Activated CD4-positive, alpha-beta T cell treated with anti-CD3 and anti-CD28 coated beads for 36 hours (primary cell): ENCODE measurements around the gene FGF6. TPM values are rescaled to one million over a fixed set of nuclear protein-coding genes. Genes with fewer than 3 reads are reported as not detected.

ENCODE experiments used
- ATAC-seq: fragments of 200-7000 bp; cut with Tn5 transposase; one replicate; pipeline ENCODE4 v1.10.0; 2021; ENCODE audit warnings: mild to moderate bottlenecking, moderate library complexity
- CTCF ChIA-PET: fragments of 350-600 bp; sonication (Branson Sonifier 250); formaldehyde crosslinking; loops from one replicate; lab custom pipeline; 2021; ENCODE audit warnings: antibody characterized with exemption; lab: Charles Lee
- POLR2A ChIA-PET: fragments of 350-600 bp; sonication (Branson Sonifier 250); formaldehyde crosslinking; loops from one replicate; lab custom pipeline; 2021; ENCODE audit warnings: antibody characterized with exemption, inconsistent platforms; lab: Charles Lee
- DNase-seq: peaks from one replicate; pipeline ENCODE4 v3.0.0-alpha.2; 2020
- H3K27ac Mint-ChIP-seq: one replicate; pipeline ENCODE4 v1.8.0; 2021; ENCODE audit warnings: mixed read lengths
- H3K27me3 Mint-ChIP-seq: one replicate; pipeline ENCODE4 v1.8.0; 2021; ENCODE audit warnings: mixed read lengths
- H3K36me3 Mint-ChIP-seq: one replicate; pipeline ENCODE4 v1.8.0; 2021; ENCODE audit warnings: low read depth, mixed read lengths
- H3K4me1 Mint-ChIP-seq: one replicate; pipeline ENCODE4 v1.8.0; 2021; ENCODE audit warnings: mixed read lengths
- H3K4me3 Mint-ChIP-seq: one replicate; pipeline ENCODE4 v1.8.0; 2021; ENCODE audit warnings: mild to moderate bottlenecking, moderate library complexity, mixed read lengths
- H3K9me3 Mint-ChIP-seq: one replicate; pipeline ENCODE4 v1.8.0; 2021; ENCODE audit warnings: low read depth, mixed read lengths
- intact Hi-C, 2 experiments: fragments of 100-400 bp; cut with DNase I in 1 of 2; cut with micrococcal nuclease in 1 of 2; formaldehyde crosslinking; loops; one replicate each; pipeline versions ENCODE4 v1.14.2 to v1.15.1; 2022 to 2024; cut with DNase I, micrococcal nuclease
- total RNA-seq, 2 experiments: library from RNA; stranded (reverse); gene quantifications; one replicate each; pipeline ENCODE4 v1.2.3, GENCODE V29; 2021

Gene FGF6
- total RNA-seq, 2 experiments from 2014 or later, result not detected

DNA sequence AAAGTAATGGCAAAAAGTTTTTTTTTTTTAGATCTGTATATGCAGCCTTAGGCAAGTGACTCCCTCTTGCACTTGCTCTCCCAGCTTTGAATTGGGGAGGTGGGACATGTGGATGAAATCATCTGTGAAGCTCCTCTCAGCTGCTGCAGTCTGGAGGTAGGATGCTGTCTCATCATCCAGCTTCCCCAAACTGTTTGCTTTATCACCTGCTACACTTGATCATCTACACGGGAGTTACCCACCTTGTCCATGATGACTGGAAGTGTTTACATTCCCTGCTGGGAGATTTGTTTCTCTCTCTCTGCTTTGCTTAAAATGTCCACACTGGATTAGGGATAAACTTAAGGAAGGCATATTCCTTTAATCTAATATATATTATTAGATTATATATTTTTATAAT lies 57.6 kb downstream of the FGF6 start:
- ATAC-seq (no peak), DNase-seq (no peak)
- Mint-ChIP-seq H3K4me1 (no peaks in the 10 kb centered on the region), H3K9me3 (no peaks in the 10 kb centered on the region), H3K27me3 (peaks cover 7% of the 10 kb centered on the region), H3K27ac (no peak overlapping the region), H3K36me3 (no peaks in the 10 kb centered on the region), H3K4me3 (no peak overlapping the region)
- intact Hi-C loops, result no loop called here
- ChIA-PET CTCF (interaction anchor here (0.6 to 1.4 kb wide), 3 partner anchors 8 to 370 kb away, joined by 4 read pairs; no protein-coding TSS in a partner anchor), POLR2A (no interaction called here)

DNA sequence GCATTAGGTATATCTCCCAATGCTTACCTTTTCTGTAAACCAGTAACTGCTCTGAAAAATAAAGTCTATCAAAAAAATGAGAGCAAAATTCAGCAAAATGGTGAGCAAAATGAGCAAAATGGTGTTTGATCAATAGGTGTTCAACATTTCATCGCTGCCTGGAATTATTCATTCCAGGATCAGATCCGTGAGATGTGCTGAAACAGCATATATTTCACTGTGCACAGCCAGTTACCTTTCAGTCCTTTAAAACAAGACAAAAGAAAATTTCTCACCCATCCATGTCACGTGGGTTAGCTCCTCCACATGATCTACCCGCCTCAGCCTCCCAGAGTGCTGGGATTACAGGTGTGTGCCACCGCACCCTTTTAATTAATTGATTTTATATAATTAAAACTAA lies 58.0 kb downstream of the FGF6 start:
- Mint-ChIP-seq H3K4me3 (no peak overlapping the region), H3K9me3 (no peaks in the 10 kb centered on the region), H3K27ac (no peak overlapping the region), H3K27me3 (peaks cover 4% of the 10 kb centered on the region), H3K4me1 (no peaks in the 10 kb centered on the region), H3K36me3 (no peaks in the 10 kb centered on the region)
- ATAC-seq, result no peak
- POLR2A ChIA-PET, result no interaction called here
- CTCF ChIA-PET, result no interaction called here
- DNase-seq, result no peak
- intact Hi-C loops, result no loop called here

DNA sequence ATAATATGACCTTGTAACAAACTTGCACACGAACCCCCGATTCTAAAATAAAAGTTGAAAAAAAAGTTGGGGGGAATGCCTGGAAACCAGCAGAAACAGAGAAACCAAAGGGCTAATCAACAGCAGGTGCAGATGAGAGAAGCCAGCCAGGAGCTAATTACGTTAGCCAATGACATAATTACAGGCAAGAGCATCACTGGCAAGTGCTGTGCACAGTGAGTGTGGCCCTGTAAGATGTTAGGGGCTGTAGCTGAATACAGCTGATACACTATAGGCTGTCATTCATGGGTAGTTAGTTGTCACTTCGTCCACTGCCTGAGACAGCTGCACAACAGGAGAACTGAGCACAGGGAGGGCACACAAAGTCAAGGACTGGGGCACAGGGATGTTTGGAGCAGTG lies 58.8 kb downstream of the FGF6 start:
- Mint-ChIP-seq H3K36me3 (no peaks in the 10 kb centered on the region), H3K4me1 (no peaks in the 10 kb centered on the region), H3K4me3 (no peak overlapping the region), H3K27me3 (peaks cover 4% of the 10 kb centered on the region), H3K9me3 (no peaks in the 10 kb centered on the region), H3K27ac (no peak overlapping the region)
- ATAC-seq (no peak), DNase-seq (no peak)
- ChIA-PET CTCF (no interaction called here), POLR2A (no interaction called here)
- intact Hi-C loops, result no loop called here

Other genes with a start within 250 kb of the FGF6 start
- gene CCND2, start 172.1 kb downstream of the FGF6 start, total RNA-seq, result 100 to 1,000 TPM; 357 to 369 TPM
- 1 to 10 TPM; 7.1 to 8.4 TPM for gene TIGAR, start 124.6 kb downstream of the FGF6 start, total RNA-seq
- not detected for gene FGF23, start 66.1 kb downstream of the FGF6 start, total RNA-seq
- 10 to 100 TPM; 44.6 to 50.9 TPM for gene RAD51AP1, start 93.1 kb upstream of the FGF6 start, total RNA-seq
- 10 to 100 TPM; 33.9 to 45.0 TPM for gene DYRK4, start 116.4 kb upstream of the FGF6 start, total RNA-seq
- gene AKAP3, start 203.2 kb upstream of the FGF6 start, total RNA-seq, result 1 to 10 TPM; 1.3 to 2.8 TPM
- gene NDUFA9, start 203.3 kb upstream of the FGF6 start, total RNA-seq, result 100 to 1,000 TPM in 1 of 2 experiments, 10 to 100 TPM in 1; 93.3 to 132 TPM